ENCODE measurements around the gene PAX8.

DNA sequence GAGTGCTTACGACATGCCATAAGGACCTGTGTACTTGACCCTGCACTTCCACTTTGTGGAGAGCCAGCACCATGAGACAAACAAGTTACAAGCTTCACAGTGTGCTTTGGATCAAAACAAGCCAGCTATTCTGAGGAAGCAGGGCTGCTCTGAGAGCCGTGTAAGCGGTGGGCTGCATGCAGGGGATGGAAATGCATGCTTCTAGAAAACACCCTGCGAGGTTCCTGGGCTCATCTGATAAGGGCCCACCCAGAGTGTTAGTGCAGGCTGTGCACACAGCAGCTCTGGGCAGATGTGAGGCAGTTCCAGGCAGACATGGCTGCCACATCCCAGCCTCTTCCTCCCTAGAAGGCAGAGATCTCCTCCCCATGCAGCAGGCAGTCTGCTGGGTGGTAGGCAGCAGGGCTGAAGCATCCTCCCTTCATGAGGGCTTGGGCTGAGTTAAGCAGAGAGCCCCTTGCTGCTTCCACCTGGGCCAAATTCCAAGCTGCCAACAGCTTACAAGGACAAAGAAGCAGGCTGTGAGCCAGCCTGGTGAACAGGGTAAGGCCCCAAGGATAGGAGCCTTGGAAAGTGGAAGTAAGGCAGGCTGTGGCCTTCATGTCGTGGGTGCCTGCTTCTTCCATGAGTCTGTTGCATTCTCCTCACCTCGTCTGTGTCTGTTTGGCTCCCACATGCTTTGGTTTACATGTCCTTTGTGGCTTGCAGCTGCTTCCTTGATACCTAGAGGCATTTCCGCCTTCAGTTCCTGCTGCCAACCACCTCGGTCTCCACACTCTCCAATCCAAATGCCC lies 97.3 kb downstream of the PAX8 start:
- TF ChIP-seq, protein P1, sequence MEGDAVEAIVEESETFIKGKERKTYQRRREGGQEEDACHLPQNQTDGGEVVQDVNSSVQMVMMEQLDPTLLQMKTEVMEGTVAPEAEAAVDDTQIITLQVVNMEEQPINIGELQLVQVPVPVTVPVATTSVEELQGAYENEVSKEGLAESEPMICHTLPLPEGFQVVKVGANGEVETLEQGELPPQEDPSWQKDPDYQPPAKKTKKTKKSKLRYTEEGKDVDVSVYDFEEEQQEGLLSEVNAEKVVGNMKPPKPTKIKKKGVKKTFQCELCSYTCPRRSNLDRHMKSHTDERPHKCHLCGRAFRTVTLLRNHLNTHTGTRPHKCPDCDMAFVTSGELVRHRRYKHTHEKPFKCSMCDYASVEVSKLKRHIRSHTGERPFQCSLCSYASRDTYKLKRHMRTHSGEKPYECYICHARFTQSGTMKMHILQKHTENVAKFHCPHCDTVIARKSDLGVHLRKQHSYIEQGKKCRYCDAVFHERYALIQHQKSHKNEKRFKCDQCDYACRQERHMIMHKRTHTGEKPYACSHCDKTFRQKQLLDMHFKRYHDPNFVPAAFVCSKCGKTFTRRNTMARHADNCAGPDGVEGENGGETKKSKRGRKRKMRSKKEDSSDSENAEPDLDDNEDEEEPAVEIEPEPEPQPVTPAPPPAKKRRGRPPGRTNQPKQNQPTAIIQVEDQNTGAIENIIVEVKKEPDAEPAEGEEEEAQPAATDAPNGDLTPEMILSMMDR (IDR thresholded peaks at IDR 0.05) = no peak
- TF ChIP-seq ZFX (IDR thresholded peaks at IDR 0.05; ENCODE audit: borderline replicate concordance) = no peak

All from 22Rv1 (cell line).